COLO668 (cell line): ENCODE results near the gene GAS2L2.
"Not testable (repeated sequence)": the region's sequence is repeated elsewhere in the genome, so short reads cannot be mapped to it uniquely, and the experiment has no call there.

Experiments used
- DNase-seq: peaks from one replicate; lab custom pipeline; 2025; ENCODE audit not compliant: unreplicated experiment; lab: John Stamatoyannopoulos, UW

Gene GAS2L2

DNA sequence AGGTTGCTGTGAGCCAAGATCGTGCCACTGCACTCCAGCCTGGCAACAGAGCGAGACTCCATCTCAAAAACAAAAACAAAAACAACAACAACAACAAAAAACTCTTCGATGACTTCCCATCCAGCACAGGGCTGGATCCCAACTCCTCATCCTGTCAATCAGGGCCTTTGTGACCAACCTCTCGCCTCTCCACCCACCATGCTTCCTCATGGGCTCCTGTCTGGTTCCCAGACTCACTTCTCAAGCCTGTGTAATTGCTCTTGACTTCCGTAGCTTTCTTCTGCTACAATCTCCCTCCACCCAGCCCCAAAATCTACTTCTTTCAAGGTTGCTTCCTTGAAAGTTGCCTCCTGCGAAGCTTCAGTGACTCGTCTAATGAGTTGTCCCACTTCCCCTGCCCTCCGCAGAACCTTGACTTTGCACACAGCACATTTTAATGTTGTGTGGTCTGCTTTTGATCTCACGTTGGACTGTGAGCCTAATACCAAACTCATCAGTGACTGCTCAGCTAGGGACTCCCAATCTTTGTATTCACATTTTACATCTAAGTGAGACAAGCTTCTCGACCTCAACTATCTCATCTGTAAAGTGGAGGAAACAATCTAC lies 22.5 kb downstream of the GAS2L2 start:
- no peak for DNase-seq

DNA sequence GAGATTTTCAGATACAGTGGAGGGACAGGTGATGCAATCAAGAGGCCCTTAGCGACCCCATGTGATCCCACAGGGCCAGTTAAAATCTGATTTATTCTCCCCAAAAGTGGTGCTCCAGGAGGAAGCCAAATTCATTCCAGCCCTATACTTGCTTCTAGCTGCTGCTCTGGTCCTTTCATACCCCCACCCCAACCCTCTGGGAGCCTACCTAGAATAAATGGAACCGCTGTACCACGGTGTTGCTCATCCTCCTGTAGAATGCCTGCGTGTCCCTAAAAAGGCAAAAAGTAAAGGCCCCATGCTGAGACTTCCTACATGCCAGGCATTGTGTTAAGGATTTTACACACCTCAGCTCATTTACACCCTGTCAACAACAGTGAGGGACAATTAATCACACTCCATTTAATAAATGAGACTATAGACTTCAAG lies 23.6 kb downstream of the GAS2L2 start:
- DNase-seq = no peak

DNA sequence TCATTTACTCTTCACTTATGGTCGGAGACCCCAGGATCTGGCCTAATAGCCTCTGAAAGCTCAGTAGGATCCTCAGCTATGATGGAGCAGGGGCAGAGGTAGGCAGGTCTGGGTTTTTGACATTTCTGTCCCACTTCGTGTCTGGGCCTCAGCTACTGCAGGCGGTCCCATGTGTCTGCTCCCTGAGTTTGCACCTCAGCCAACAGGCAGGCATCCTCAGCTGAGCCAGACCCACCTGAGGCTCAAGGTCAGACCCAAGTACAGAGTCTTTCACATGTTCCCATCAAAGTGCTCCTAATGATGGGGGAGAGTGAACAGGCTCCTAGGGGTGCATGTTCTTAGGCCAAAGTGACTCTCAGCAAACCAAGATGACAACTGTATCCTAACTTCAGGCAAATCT lies 24.5 kb downstream of the GAS2L2 start:
- DNase-seq = no peak

GRCh38 chr17:35727635-35728034 lies 25.4 kb downstream of the GAS2L2 start:
- DNase-seq = no peak

DNA sequence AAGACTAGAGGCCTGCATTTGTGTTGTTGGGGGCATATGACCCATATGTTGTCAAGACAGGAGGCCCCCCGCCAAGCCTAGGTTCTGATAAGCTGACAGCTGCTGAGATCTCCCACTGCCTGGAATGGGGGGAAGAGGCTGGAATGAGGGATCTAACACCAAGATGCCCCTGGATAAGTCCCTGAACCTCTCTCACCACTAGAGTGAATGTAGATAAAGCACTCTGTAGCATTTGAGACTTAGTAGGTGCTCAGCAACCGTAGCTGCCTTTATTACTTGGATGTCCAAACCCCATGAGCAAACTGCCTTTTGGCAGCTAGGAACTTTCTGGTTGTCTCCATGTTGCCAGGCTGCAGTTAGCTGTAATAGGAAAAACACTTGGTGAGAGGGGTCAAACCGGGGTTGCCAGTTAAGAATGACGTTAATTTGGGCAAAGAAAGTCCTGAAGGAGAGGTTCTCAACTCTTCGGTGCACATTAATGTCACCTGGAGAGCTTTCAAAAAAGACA lies 26.0 kb downstream of the GAS2L2 start:
- no peak for DNase-seq

DNA sequence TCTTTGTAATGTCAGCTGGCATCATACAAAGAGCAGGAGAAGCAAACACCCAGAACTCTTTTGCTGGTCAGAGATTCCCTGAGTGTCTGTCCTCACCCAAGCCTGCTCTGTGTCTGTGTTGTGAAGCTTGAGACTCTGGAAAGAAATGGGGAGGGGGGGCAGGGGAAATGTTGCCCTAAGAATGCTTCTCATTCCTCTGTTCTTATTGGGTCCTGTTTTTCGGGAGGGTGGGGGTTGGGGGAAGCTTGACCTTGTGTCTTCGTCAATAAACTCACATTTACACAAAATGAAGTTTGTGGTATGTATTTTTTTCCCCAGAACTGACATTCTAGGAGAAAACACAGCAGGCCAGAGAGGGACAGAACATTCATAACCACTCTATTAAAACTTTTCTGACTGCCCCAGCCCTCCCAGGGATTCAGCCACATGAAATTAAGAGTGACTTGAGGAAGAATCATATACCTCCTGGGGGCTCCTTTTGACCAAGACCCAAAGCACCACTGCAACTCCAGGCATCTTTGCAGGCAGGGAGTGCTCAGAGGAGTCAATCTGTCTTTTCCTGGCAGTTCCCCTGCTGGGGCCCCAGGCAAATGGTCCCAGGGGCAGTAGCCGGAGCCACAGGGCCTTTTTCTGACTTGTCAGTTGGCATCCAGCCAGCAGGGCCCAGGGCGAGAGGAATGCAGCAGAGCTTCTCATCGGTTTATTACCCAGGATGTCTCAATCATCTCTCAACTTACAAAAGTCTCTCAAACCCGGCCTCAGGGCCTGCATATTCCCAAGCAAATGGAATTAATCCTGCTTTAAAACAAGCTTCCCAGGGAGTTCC lies 26.7 kb downstream of the GAS2L2 start:
- peak; percentile 5 for DNase-seq

DNA sequence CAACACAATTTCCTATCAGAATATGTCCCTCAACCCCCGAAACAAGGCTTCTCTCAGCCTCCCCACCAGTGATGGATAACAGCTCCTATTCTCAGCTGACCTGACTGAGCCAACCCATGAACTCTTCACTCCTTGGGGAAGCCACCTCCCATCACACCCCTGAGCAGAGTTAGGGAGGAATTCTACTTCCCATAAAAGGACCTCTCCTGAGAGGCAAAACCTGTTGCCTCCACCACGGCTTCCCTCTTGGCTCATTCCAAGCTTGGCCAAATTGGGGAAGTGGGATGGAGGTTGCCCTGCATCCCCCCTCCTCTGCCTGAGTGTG lies 27.3 kb downstream of the GAS2L2 start:
- no peak for DNase-seq

GRCh38 chr17:35725058-35725457 lies 28.0 kb downstream of the GAS2L2 start:
- DNase-seq = no peak

DNA sequence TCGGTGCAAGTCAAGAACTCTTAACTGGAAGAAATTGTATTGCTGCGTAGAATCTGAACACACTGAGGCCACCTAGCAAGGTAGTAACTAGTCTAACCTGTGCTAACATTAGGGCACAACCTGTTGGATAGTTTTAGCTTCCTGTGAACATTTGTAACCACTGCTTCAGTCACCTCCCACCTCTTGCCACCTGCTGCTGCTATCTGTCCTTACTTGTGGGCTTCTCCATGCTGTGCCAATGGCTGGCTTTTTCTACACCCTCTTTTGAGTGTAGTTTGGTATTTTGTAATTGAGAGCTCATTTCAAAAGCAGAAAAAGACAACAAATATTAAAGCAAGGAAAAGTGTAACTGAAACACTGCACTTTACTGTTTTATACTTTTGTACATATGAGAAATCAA lies 29.3 kb downstream of the GAS2L2 start:
- DNase-seq = no peak

GRCh38 chr17:35717475-35717874 lies 35.6 kb downstream of the GAS2L2 start:
- no peak for DNase-seq

DNA sequence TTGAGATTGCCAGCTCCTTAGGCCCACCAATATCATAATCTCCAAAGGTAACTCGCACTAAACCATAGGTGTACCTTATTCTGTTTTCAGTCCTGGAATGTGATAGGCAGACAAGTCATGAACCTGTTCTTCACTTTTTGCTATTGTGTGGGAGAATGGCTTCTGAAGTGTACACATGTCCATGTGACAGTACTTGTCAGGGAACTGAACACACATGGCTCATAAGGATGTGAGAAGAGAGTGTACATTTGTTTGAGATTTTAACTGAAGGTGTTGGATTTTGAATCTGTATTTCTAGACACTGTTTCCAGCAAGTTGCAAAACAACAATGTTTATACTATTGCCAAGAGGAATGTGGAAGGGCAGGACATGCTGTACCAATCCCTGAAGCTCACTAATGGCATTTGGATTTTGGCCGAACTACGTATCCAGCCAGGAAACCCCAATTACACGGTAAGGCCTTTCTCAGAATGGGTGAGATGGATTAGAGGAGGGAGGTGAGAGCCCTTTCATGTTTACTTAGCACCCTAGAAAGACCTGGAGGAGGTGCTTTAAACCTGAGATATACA lies 36.1 kb downstream of the GAS2L2 start:
- DNase-seq = no peak

DNA sequence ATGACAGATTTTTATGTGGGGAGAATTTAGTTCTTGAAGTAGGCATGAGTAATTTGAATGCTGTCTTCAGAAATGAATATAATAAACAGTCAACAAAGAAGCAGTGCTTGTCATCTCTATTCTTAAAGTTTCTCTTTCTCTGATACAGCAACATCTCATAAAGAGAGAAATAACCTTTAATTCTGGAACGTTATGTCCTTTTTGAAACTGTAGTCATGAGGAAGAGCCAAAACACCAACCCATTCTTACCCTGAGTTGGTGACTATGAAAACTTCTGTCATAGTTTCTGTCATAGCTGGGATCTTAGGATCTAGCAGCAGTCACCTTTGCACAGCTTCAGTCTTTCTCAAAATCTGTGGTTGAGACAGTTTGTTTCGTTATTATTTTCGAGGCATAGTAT lies 36.9 kb downstream of the GAS2L2 start:
- DNase-seq = no peak

- peak; percentile 1 for DNase-seq
Observed at GRCh38 chr17:35715416-35715815, 37.6 kb downstream of the GAS2L2 start.

- DNase-seq = no peak
Observed at GRCh38 chr17:35714988-35715387, 38.1 kb downstream of the GAS2L2 start.

GRCh38 chr17:35713069-35713728 lies 39.8 kb downstream of the GAS2L2 start:
- DNase-seq = no peak

DNA sequence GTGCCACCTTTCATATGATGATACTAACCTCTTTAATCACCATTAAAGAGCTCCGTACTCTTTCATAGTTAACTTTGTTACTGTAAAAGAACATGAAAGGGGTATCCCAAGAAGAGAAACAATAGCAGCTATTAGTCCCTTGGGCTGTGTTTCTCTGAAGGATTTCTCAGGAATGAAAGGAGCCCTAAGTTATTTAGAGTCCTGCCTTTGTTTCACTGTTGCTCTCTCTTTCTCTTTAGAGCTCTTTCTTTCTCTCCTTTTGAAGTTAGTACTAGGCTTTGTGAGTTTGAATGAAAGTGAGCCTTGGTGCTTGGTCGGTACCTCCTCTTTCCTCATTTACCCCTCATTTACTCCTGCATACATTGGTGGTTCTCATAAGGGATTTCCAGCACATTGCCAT lies 42.1 kb downstream of the GAS2L2 start:
- no peak for DNase-seq

DNA sequence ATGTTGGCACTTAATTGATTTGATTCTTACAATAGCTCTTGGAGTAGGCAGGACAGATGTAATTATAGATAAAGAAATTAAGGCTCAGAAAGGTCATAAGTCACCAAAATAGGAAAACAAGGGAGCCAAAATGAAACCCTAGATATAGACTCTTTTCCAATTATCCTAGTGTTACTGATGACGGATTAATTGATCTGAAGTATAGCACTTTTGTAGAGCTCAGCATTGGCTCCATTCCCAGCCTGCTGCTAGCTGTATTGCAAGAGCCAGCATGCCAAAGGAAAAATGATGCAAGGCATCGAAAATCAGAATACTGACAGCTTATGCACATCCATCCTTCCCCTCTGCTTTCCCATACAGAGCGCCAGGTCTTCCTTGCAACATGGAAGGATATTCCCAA lies 43.2 kb downstream of the GAS2L2 start:
- DNase-seq = no peak

GRCh38 chr17:35708951-35709350 lies 44.1 kb downstream of the GAS2L2 start:
- DNase-seq = no peak

GRCh38 chr17:35708149-35708548 lies 44.9 kb downstream of the GAS2L2 start:
- DNase-seq = no peak

GRCh38 chr17:35705705-35706104 lies 47.3 kb downstream of the GAS2L2 start:
- no peak for DNase-seq

DNA sequence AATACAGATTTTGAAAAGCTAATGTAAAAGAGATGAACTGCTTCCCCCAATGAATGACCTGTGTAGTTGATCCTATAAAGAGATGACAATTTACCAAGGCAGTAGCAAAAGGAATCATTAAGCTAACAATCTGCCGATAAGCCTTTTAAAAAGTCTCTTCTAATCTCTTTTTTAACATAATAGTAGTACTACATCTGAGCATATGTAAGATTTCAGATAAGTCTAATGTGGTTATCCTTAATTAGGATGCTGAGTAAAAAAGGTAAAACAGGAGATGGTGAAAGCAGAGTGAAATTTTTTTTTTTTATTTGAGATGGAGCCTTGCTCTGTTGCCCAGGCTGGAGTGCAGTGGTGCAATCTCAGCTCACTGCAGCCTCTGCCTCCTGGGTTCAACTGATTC lies 47.8 kb downstream of the GAS2L2 start:
- no peak for DNase-seq

GRCh38 chr17:35703308-35703707 lies 49.7 kb downstream of the GAS2L2 start:
- not testable (repeated sequence) for DNase-seq
